ENCODE results near the gene GATAD1. TPM values are rescaled to one million over a fixed set of nuclear protein-coding genes. Genes with fewer than 3 reads are reported as not detected.
"Not testable (repeated sequence)": the region's sequence is repeated elsewhere in the genome, so short reads cannot be mapped to it uniquely, and the experiment has no call there.

GATAD1 gene
- total RNA-seq, 2 experiments from 2014 or later, result 14.9 to 15.1 TPM

DNA sequence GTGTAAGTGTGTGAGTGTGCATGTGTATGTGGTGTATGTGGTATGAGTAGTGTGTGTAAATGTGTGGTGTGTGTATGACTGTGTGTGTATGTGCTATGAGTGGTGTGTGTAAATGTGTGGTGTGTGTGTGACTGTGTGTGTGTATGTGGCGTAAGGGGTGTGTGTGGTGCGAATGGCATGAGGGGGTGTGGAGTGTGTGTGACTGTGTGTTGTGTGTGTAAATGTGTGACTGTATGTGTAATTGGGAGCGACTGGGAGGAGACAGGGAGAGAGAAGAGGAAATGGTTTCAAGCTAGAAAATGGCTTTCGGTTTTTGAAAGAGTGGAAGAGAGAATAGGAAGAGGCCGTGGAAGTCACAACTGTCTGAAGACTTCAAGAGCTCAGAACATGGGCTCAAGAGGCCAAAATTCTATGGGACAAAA lies 23.6 kb upstream of the GATAD1 start:
- Mint-ChIP-seq H3K27ac (no peak overlapping the region), H3K27me3 (peaks cover 37% of the 10 kb centered on the region), H3K4me1 (peaks cover 13% of the 10 kb centered on the region), H3K36me3 (no peaks in the 10 kb centered on the region), H3K9me3 (no peaks in the 10 kb centered on the region), H3K4me3 (no peak overlapping the region)
- DNase-seq, result no peak

- peak; percentile 5 for DNase-seq
- H3K36me3 Mint-ChIP-seq, result no peaks in the 10 kb centered on the region
- peaks cover 13% of the 10 kb centered on the region for H3K4me1 Mint-ChIP-seq
- no peaks in the 10 kb centered on the region for H3K9me3 Mint-ChIP-seq
- H3K27ac Mint-ChIP-seq, result no peak overlapping the region
- peak overlapping the region; percentile 81 for H3K4me3 Mint-ChIP-seq
- peaks cover 37% of the 10 kb centered on the region for H3K27me3 Mint-ChIP-seq
Observed at GRCh38 chr7:92425311-92425947, 21.9 kb upstream of the GATAD1 start.

- Mint-ChIP-seq H3K36me3 (no peaks in the 10 kb centered on the region), H3K4me3 (no peak overlapping the region), H3K27me3 (peaks cover 33% of the 10 kb centered on the region), H3K27ac (no peak overlapping the region), H3K9me3 (no peaks in the 10 kb centered on the region), H3K4me1 (peaks cover 13% of the 10 kb centered on the region)
- no peak for DNase-seq
Observed at GRCh38 chr7:92427193-92427592, 20.1 kb upstream of the GATAD1 start.

DNA sequence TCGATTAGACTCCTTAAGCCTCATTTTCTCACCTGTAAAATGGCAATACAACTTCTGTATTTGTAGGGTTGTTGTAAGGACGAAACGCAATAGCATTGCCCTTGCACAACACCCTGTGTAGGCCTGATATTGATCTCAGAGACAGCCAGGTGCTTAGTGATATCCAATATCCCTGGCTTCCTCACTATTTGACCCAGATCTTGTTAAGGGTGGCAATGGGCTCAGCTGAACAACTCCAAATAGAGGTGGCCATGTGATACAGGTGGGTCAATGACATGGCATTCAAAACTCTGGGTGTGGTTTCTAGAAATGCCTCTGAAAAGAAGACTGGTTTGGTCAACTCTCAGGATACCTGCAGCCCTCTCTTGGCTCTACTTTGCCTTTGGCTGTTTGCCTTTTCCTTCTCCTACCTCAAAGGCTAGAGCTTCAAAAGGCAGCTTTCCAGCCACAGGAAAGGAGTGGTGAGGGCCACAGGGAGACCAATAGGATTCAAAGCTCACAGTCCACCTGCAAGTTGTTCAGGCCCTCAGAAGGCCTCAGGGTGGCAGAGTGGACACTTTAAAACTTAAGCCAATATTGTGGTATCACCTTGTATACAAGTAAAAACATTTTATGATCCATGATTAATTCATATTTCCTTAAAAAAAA lies 14.9 kb upstream of the GATAD1 start:
- Mint-ChIP-seq H3K4me3 (no peak overlapping the region), H3K36me3 (no peaks in the 10 kb centered on the region), H3K27me3 (peaks cover under 1% of the 10 kb centered on the region), H3K27ac (no peak overlapping the region), H3K4me1 (no peaks in the 10 kb centered on the region), H3K9me3 (no peaks in the 10 kb centered on the region)
- DNase-seq, result no peak

GRCh38 chr7:92433019-92433418 lies 14.3 kb upstream of the GATAD1 start:
- Mint-ChIP-seq H3K9me3 (no peaks in the 10 kb centered on the region), H3K4me3 (no peak overlapping the region), H3K27me3 (no peaks in the 10 kb centered on the region), H3K4me1 (no peaks in the 10 kb centered on the region), H3K36me3 (no peaks in the 10 kb centered on the region), H3K27ac (no peak overlapping the region)
- DNase-seq, result no peak

DNA sequence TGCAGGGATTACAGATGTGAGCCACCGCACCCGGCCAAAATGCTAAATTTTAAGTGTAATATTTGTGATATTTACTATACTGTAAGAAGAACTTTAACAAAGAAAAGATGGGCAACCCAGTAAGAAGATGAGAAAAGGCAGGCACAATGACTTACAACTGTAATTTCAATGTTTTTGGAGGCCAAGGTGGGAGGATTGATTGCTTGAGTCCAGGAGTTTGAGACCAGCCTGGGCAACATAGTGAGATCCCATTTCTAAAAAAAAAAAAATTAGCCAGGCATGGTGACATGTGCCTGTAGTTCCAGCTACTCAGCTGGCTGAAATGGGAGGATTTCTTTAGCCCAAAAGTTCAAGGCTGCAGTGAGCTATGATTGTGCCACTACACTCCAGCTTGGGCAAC lies 11.7 kb upstream of the GATAD1 start:
- Mint-ChIP-seq H3K4me3 (no peak overlapping the region), H3K27me3 (no peaks in the 10 kb centered on the region), H3K27ac (no peak overlapping the region), H3K4me1 (peaks cover 13% of the 10 kb centered on the region), H3K36me3 (no peaks in the 10 kb centered on the region), H3K9me3 (no peaks in the 10 kb centered on the region)
- DNase-seq, result no peak

DNA sequence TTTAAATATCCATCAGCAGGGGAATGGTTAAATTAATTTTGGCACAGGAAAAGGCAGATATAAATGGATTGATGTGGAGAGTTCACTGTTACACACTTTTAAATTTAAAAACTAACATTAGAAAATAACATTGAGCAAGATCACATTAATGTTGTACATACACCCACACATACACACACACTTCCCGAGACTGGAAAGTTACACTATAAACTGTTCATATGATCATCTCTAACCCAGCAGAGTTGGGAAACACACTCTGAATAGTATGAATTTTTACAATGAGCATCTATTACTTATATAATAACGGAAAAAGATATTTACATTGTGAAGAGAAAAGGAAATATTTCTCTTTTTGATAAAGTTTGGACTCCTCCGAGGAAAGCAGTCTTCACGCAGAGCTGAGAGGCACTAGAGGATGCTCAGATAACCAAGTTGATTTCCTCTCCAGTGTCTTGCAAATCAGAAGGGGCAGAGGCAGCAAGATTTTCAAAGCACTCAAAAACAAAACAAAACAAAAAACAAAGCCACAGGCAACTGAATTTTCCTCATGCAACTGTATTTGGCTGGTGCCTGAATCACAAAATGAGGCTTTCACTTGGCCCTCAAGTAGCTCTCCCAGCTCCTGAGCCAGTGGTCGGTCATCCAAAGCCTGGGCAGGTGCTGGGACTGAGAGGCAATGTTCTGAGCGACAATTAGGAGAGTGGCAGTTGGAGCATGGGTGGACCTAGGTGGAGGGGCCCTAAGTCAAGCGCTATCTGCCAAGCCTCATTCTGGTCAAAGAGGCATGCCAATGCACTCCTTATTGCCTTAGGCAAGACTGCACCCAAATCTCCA lies 10.5 kb upstream of the GATAD1 start:
- no peaks in the 10 kb centered on the region for H3K36me3 Mint-ChIP-seq
- no peaks in the 10 kb centered on the region for H3K27me3 Mint-ChIP-seq
- H3K27ac Mint-ChIP-seq, result no peak overlapping the region
- H3K9me3 Mint-ChIP-seq, result no peaks in the 10 kb centered on the region
- DNase-seq, result no peak
- peaks cover 13% of the 10 kb centered on the region for H3K4me1 Mint-ChIP-seq
- no peak overlapping the region for H3K4me3 Mint-ChIP-seq

- H3K27ac Mint-ChIP-seq, result no peak overlapping the region
- H3K4me3 Mint-ChIP-seq, result no peak overlapping the region
- no peaks in the 10 kb centered on the region for H3K36me3 Mint-ChIP-seq
Observed at GRCh38 chr7:92437956-92438491, 9.3 kb upstream of the GATAD1 start.

DNA sequence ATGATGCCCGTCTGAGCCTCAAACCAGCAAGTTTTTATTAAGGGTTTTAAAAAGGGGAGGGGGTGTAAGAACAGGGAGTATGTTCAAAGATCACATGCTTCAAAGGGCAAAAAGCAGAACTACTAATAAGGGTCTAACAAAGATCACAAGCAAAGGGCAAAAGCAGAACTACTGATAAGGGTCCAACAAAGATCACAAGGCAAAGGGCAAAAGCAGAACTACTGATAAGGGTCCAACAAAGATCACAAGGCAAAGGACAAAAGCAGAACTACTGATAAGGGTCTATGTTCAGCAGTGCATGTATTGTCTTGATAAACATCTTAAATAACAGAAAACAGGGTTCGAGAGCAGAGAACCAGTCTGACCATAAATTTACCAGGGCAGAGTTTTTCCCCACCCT lies 4.6 kb upstream of the GATAD1 start:
- H3K4me1 Mint-ChIP-seq, result peaks cover 23% of the 10 kb centered on the region
- not testable (repeated sequence) for H3K27ac Mint-ChIP-seq, H3K9me3 Mint-ChIP-seq, H3K36me3 Mint-ChIP-seq, DNase-seq, H3K4me3 Mint-ChIP-seq, H3K27me3 Mint-ChIP-seq

More at GRCh38 chr7:92437956-92438491, 9.3 kb upstream of the GATAD1 start:
- H3K9me3 Mint-ChIP-seq, result no peaks in the 10 kb centered on the region
- DNase-seq, result no peak
- peaks cover 13% of the 10 kb centered on the region for H3K4me1 Mint-ChIP-seq
- no peaks in the 10 kb centered on the region for H3K27me3 Mint-ChIP-seq

DNA sequence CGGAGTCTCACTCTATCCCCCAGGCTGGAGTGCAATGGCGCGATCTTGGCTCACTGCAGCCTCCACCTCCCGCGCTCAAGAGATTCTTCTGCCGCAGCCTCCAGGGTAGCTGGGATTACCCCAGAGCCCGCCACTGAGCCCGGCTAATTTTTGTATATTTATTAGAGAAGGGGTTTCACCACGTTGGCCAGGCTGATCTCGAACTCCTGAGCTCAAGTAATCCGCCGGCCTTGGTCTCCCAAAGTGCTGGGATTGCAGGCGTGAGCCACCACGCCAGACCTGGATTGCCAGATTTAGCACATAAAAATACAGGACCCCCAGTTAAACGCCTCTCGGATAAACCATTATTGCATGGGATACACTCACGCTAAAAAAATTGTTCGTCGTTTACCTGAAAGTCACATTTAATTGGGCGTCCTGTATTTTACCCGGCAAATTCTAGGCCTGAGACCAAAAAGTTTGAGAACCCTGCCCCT lies 375 bp upstream of the GATAD1 start:
- H3K4me1 Mint-ChIP-seq, result peaks cover 16% of the 10 kb centered on the region
- H3K9me3 Mint-ChIP-seq, result no peaks in the 10 kb centered on the region
- H3K4me3 Mint-ChIP-seq, result peak overlapping the region; percentile 79
- H3K27ac Mint-ChIP-seq, result peak overlapping the region; percentile 83
- no peaks in the 10 kb centered on the region for H3K36me3 Mint-ChIP-seq
- no peaks in the 10 kb centered on the region for H3K27me3 Mint-ChIP-seq
- DNase-seq, result no peak

GRCh38 chr7:92448205-92448747 lies 994 bp downstream of the GATAD1 start:
- peak overlapping the region; percentile 86 for H3K4me3 Mint-ChIP-seq
- peaks cover 16% of the 10 kb centered on the region for H3K4me1 Mint-ChIP-seq
- peak overlapping the region; percentile 93 for H3K27ac Mint-ChIP-seq

DNA sequence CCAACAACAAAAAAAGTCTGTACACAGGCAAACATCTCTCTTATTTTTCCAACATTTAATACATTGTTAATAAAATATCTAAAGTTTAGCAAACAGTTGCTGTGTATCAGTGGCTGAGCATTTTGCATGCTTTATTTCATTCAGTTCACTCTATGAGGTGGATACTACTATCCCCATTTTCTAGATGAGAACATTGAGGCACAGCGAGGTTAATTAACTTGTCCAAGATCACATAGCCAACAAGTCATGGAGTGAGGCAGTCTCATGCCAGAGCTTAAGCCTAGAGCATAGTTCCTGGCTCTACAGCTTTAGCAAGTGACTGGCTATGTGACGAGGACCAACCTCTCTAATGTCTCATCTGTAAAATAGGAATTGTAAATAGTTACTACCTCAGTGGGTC lies 4.4 kb downstream of the GATAD1 start:
- DNase-seq, result no peak
- Mint-ChIP-seq H3K27ac (no peak overlapping the region), H3K27me3 (no peaks in the 10 kb centered on the region), H3K4me3 (no peak overlapping the region), H3K9me3 (no peaks in the 10 kb centered on the region), H3K4me1 (peaks cover 5% of the 10 kb centered on the region), H3K36me3 (peaks cover 11% of the 10 kb centered on the region)

More at GRCh38 chr7:92448205-92448747, 994 bp downstream of the GATAD1 start:
- H3K27me3 Mint-ChIP-seq, result no peaks in the 10 kb centered on the region
- H3K9me3 Mint-ChIP-seq, result no peaks in the 10 kb centered on the region
- peak; percentile 38 for DNase-seq
- H3K36me3 Mint-ChIP-seq, result peaks cover under 1% of the 10 kb centered on the region

DNA sequence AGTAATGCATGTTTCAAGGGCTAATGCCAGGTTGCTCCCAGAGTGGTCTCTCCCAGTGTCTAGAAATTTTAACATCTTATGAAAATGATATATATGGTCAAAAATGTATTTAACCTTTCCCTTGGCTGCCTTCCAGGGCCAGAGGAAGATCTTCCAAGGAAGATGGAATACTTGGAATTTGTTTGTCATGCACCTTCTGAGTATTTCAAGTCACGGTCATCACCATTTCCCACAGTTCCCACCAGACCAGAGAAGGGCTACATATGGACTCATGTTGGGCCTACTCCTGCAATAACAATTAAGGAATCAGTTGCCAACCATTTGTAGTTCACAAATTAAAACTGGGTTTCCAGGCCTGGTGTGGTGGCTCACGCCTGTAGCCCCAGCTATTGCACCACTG lies 9.0 kb downstream of the GATAD1 start:
- H3K4me1 Mint-ChIP-seq, result no peaks in the 10 kb centered on the region
- H3K27ac Mint-ChIP-seq, result no peak overlapping the region
- DNase-seq, result no peak
- no peaks in the 10 kb centered on the region for H3K9me3 Mint-ChIP-seq
- no peak overlapping the region for H3K4me3 Mint-ChIP-seq
- H3K36me3 Mint-ChIP-seq, result peaks cover 12% of the 10 kb centered on the region
- H3K27me3 Mint-ChIP-seq, result no peaks in the 10 kb centered on the region

GRCh38 chr7:92460109-92460508 lies 12.8 kb downstream of the GATAD1 start:
- no peaks in the 10 kb centered on the region for H3K9me3 Mint-ChIP-seq
- H3K27ac Mint-ChIP-seq, result no peak overlapping the region
- peaks cover 2% of the 10 kb centered on the region for H3K4me1 Mint-ChIP-seq
- peaks cover 7% of the 10 kb centered on the region for H3K36me3 Mint-ChIP-seq
- no peak for DNase-seq
- no peaks in the 10 kb centered on the region for H3K27me3 Mint-ChIP-seq
- H3K4me3 Mint-ChIP-seq, result no peak overlapping the region

DNA sequence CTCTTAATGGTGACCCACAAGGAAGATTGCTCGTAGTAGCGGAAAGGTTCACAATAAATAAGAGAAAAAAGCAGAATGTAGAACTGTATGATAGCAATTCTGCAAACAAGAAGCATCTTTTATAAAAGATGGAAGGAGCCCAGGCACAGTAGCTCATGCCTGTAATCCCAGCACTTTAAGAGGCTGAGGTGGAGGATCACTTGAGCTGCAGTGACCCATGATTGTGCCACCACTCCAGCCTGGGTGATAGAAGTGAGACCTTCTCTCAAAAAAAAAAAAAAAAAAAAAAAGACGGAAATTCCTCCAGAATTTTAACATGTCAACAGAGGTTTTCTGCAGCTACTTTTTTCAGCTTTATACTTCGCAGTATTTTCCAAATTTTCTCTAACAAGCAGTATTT lies 13.2 kb downstream of the GATAD1 start:
- H3K36me3 Mint-ChIP-seq, result peaks cover 7% of the 10 kb centered on the region
- H3K9me3 Mint-ChIP-seq, result no peaks in the 10 kb centered on the region
- no peaks in the 10 kb centered on the region for H3K27me3 Mint-ChIP-seq
- H3K27ac Mint-ChIP-seq, result no peak overlapping the region
- peaks cover 2% of the 10 kb centered on the region for H3K4me1 Mint-ChIP-seq
- DNase-seq, result no peak
- no peak overlapping the region for H3K4me3 Mint-ChIP-seq
